ENCODE results near the gene SNX9.
"Not testable (repeated sequence)": the region's sequence is repeated elsewhere in the genome, so short reads cannot be mapped to it uniquely, and the experiment has no call there.

SNX9 gene

GRCh38 chr6:157823001-157823527 lies at the start of gene SNX9:
SNX9 (plus strand) TSS chr6:157823246; CDS start chr6:157823435, 189 bp downstream.
- DNase-seq = peak; percentile 66

GRCh38 chr6:157773248-157773773 lies 49.7 kb upstream of the SNX9 start:
- DNase-seq = no peak

- DNase-seq = no peak
Measured at GRCh38 chr6:157774153-157775135, 48.6 kb upstream of the SNX9 start.

- DNase-seq = no peak
Measured at GRCh38 chr6:157775376-157775775, 47.7 kb upstream of the SNX9 start.

- no peak for DNase-seq
Measured at GRCh38 chr6:157777344-157777743, 45.7 kb upstream of the SNX9 start.

- no peak for DNase-seq
Measured at GRCh38 chr6:157778719-157779118, 44.3 kb upstream of the SNX9 start.

- DNase-seq = no peak
Measured at GRCh38 chr6:157779705-157780604, 43.1 kb upstream of the SNX9 start.

GRCh38 chr6:157785636-157786035 lies 37.4 kb upstream of the SNX9 start:
- DNase-seq = no peak

GRCh38 chr6:157786221-157786620 lies 36.8 kb upstream of the SNX9 start:
- DNase-seq = no peak

GRCh38 chr6:157787080-157787479 lies 36.0 kb upstream of the SNX9 start:
- DNase-seq = no peak

GRCh38 chr6:157788180-157788579 lies 34.9 kb upstream of the SNX9 start:
- DNase-seq = no peak

GRCh38 chr6:157789297-157789696 lies 33.7 kb upstream of the SNX9 start:
- no peak for DNase-seq

- no peak for DNase-seq
Measured at GRCh38 chr6:157789861-157790260, 33.2 kb upstream of the SNX9 start.

- no peak for DNase-seq
Measured at GRCh38 chr6:157790548-157791160, 32.4 kb upstream of the SNX9 start.

GRCh38 chr6:157791450-157791849 lies 31.6 kb upstream of the SNX9 start:
- DNase-seq = no peak

GRCh38 chr6:157792671-157793070 lies 30.4 kb upstream of the SNX9 start:
- DNase-seq = no peak

GRCh38 chr6:157794012-157794411 lies 29.0 kb upstream of the SNX9 start:
- not testable (repeated sequence) for DNase-seq

- DNase-seq = no peak
Measured at GRCh38 chr6:157795841-157796240, 27.2 kb upstream of the SNX9 start.

- no peak for DNase-seq
Measured at GRCh38 chr6:157798851-157799250, 24.2 kb upstream of the SNX9 start.

GRCh38 chr6:157799561-157799960 lies 23.5 kb upstream of the SNX9 start:
- not testable (repeated sequence) for DNase-seq

- DNase-seq = no peak
Measured at GRCh38 chr6:157800420-157801237, 22.4 kb upstream of the SNX9 start.

Measured in CD4-positive, alpha-beta T cell treated with Interleukin-10 for 1 hour (primary cell).